K562 (cell line): ENCODE results near the gene FKBP11. TPM values are rescaled to one million over a fixed set of nuclear protein-coding genes. Genes with fewer than 3 reads are reported as not detected.

Source experiments
- ATAC-seq: fragments of 200-7000 bp; cut with Tn5 transposase; 3 replicates; pipeline ENCODE4 v1.9.1; 2020; ENCODE audit warnings: moderate library complexity
- BruUV-seq: library from RNA; stranded (reverse); fragments of 400-500 nt; replicated peaks from 2 replicates; lab custom pipeline; 2021; lab: Mats Ljungman, UMichigan
- CTCF ChIA-PET: fragments of 300-600 bp; formaldehyde crosslinking; extraction: SDS; loops from one replicate; lab custom pipeline; 2021; ENCODE audit warnings: low intra/inter-chr PET ratio; lab: Yijun Ruan, JAX
- POLR2A ChIA-PET: fragments of 300-600, 350-650 bp; sonication (Branson Sonifier 250); formaldehyde crosslinking; extraction: SDS; loops from one replicate; lab custom pipeline; 2021; ENCODE audit warnings: antibody characterized with exemption, inconsistent platforms; lab: Yijun Ruan, JAX
- DNase-seq, 4 experiments: peaks; one replicate each; pipeline versions ENCODE4 v3.0.0 to v3.0.0-alpha.2; 2011 to 2018; ENCODE audit warnings: low spot score in 3 of 4, mixed read lengths in 3 of 4; ENCODE audit errors: extremely low read depth in 1 of 4
- FAIRE-seq: peaks from 2 replicates; lab custom pipeline; 2011; peaks lifted over from hg19 to GRCh38; lab: Jason Lieb, UNC
- H2AFZ ChIP-seq: 2 replicates; pipeline ENCODE4 v1.6.0; 2011; ENCODE audit warnings: low read depth, low read length, control low read depth, inconsistent platforms
- H3K27ac ChIP-seq: fragments of 200-600 bp; 3 replicates; pipeline ENCODE4 v1.8.0; 2011; ENCODE audit warnings: low read depth, mild to moderate bottlenecking, control low read depth, inconsistent platforms, low read length, moderate library complexity, mixed read lengths; ENCODE audit errors: extremely low read depth
- H3K27me3 ChIP-seq, 2 experiments: fragments of 300-600 bp in 1 of 2; 2 replicates in 1 of 2; 3 replicates in 1 of 2; pipeline versions ENCODE4 v1.6.0 to v1.8.0; 2011; ENCODE audit warnings: inconsistent platforms in 2 of 2, low read length in 2 of 2, mild to moderate bottlenecking in 1 of 2, mixed read lengths in 1 of 2, moderate library complexity in 1 of 2; ENCODE audit not compliant: control insufficient read depth in 2 of 2, insufficient read depth in 2 of 2
- H3K36me3 ChIP-seq: fragments of 300-600 bp; 3 replicates; pipeline ENCODE4 v1.8.0; 2011; ENCODE audit warnings: mild to moderate bottlenecking, low read length, inconsistent platforms; ENCODE audit not compliant: control insufficient read depth, insufficient read depth
- H3K4me1 ChIP-seq, 2 experiments: fragments of 200-600 bp in 1 of 2; replicated peaks in 1 of 2; 2 replicates in 1 of 2; 3 replicates in 1 of 2; pipeline versions ENCODE4 v1.5.1 to v1.8.0; 2011; ENCODE audit warnings: inconsistent platforms in 2 of 2, low read length in 2 of 2, mild to moderate bottlenecking in 1 of 2, mixed read lengths in 1 of 2, moderate library complexity in 1 of 2; ENCODE audit not compliant: control insufficient read depth in 2 of 2, insufficient read depth in 2 of 2
- H3K4me2 ChIP-seq: 2 replicates; pipeline ENCODE4 v1.6.1; 2011; ENCODE audit warnings: low read length, control low read depth, inconsistent platforms, mixed read lengths; ENCODE audit not compliant: insufficient read depth
- H3K4me3 ChIP-seq: fragments of 200-600 bp; sonication (generic), shearing (Covaris generic); 2 replicates; pipeline ENCODE4 v1.5.1; 2016; ENCODE audit warnings: control low read depth, inconsistent platforms
- H3K79me2 ChIP-seq: fragments of 200-600 bp; 3 replicates; pipeline ENCODE4 v1.8.0; 2011; ENCODE audit warnings: low read length, inconsistent platforms; ENCODE audit not compliant: control insufficient read depth, insufficient read depth
- H3K9ac ChIP-seq, 2 experiments: 2 replicates each; pipeline versions ENCODE4 v1.6.0 to v1.6.1; 2011; ENCODE audit warnings: low read depth in 2 of 2, low read length in 2 of 2, control low read depth in 1 of 2, inconsistent platforms in 1 of 2, mild to moderate bottlenecking in 1 of 2, mixed read lengths in 1 of 2; ENCODE audit not compliant: insufficient read depth in 1 of 2
- H3K9me1 ChIP-seq: one replicate; pipeline ENCODE4 v1.6.0; 2011; ENCODE audit warnings: inconsistent platforms, mild to moderate bottlenecking, low read length, moderate library complexity; ENCODE audit not compliant: control insufficient read depth, insufficient read depth
- H3K9me3 ChIP-seq: replicated peaks from 2 replicates; pipeline ENCODE4 v1.5.1; 2011; ENCODE audit warnings: low read depth, low read length, inconsistent platforms; ENCODE audit not compliant: control insufficient read depth, insufficient read depth
- H4K20me1 ChIP-seq: replicated peaks from 2 replicates; pipeline ENCODE4 v1.6.1; 2011; ENCODE audit warnings: low read length, inconsistent platforms, mixed read lengths; ENCODE audit not compliant: control insufficient read depth, insufficient read depth
- CTCF ChIP-seq, 3 experiments: IDR thresholded peaks in 2 of 3; conservative IDR thresholded peaks in 1 of 3; 2 replicates each; pipeline ENCODE4 v1.5.1; 2011 to 2012; ENCODE audit warnings: low read length in 3 of 3, mild to moderate bottlenecking in 3 of 3, control low read depth in 2 of 3, improper control_type of control experiment in 1 of 3, inconsistent platforms in 1 of 3, low read depth in 1 of 3, mixed read lengths in 1 of 3, moderate library complexity in 1 of 3; ENCODE audit not compliant: insufficient read depth in 2 of 3
- ETV1 ChIP-seq: fragments of 450-650 bp; conservative IDR thresholded peaks from 2 replicates; pipeline ENCODE4 v1.6.1; 2016; ENCODE audit warnings: missing genetic modification characterization, control low read depth, low read depth, missing compliant biosample characterization
- UBTF ChIP-seq, 2 experiments: IDR thresholded peaks; 2 replicates each; pipeline ENCODE4 v1.6.1; 2012; ENCODE audit warnings: improper control_type of control experiment in 2 of 2, low read depth in 2 of 2, low read length in 2 of 2, borderline replicate concordance in 1 of 2
- WGBS: fragments of 100-300 bp; shearing (Covaris generic); methylation state at CpG from one replicate; pipeline ENCODE4 v1.1.6; 2016; ENCODE audit warnings: low coverage, mixed read lengths; ENCODE audit not compliant: insufficient coverage; ENCODE audit errors: missing lambda C conversion rate; 5-methylcytosine and 5-hydroxymethylcytosine counted together
- in situ Hi-C: fragments of 300-500 bp; cut with MboI; formaldehyde crosslinking; loops from 4 replicates; pipeline ENCODE4 v1.15.0; 2018; ENCODE audit warnings: inconsistent platforms, mixed read lengths
- intact Hi-C: fragments of 100-400 bp; cut with micrococcal nuclease; formaldehyde crosslinking; loops from 2 replicates; pipeline ENCODE4 v1.14.2; 2022
- polyA plus RNA-seq, 8 experiments: library from polyadenylated mRNA; depleted of rRNA in 4 of 8; stranded (reverse) in 5 of 8; unstranded in 3 of 8; fragments of >200 nt; fragmentation: Nextera tagmentation in 2 of 8; fragmentation: Illumina TruSeq in 1 of 8; extraction: Ambion mirVana in 2 of 8; extraction: Trizol in 1 of 8; gene quantifications; 2 replicates each; pipeline versions ENCODE4 v1.2.1 to v1.2.3, GENCODE V29; 2011 to 2014; ENCODE audit warnings: inconsistent platforms in 1 of 8, missing spikeins in 1 of 8
- total RNA-seq, 7 experiments: library from RNA; depleted of rRNA in 6 of 7; stranded (reverse); fragments of >200 nt in 6 of 7; fragmentation: Illumina TruSeq in 2 of 7; extraction: Trizol in 2 of 7; gene quantifications; 2 replicates each; pipeline versions ENCODE4 v1.2.1 to v1.2.3, GENCODE V29; 2011 to 2021; ENCODE audit warnings: low replicate concordance in 1 of 7

The FKBP11 gene
- total and polyA plus RNA-seq, 9 of the 15 experiments (the other 6 are each of a cell fraction or from before 2014, with no cell fraction given): 1.6 to 8.2 (median 5.8) TPM

GRCh38 chr12:48972213-48972951 is 47.1 kb upstream of the FKBP11 start:
- FAIRE-seq (no peak), DNase-seq (no peak), ATAC-seq (no peak)
- H3K27me3 ChIP-seq: peaks cover 0 to 5% of the 10 kb centered on the region in 2 experiments; a peak in 1 of 5 replicates
- no TSS peak for BruUV-seq
- ChIA-PET POLR2A (interaction anchor here (0.6 to 0.7 kb wide), 3 partner anchors 10 to 68 kb away, joined by 3 read pairs; a partner anchor contains a TSS), CTCF (interaction anchor here (0.5 kb wide), 1 partner anchor 39 kb away, joined by 4 read pairs; no protein-coding TSS in a partner anchor)
- H3K9me1 ChIP-seq: no peaks in the 10 kb centered on the region
- peak; percentile 6 to 29 (median 24); a peak in 2 of 6 replicates for TF ChIP-seq CTCF (IDR thresholded peaks at IDR 0.05 in 2 of 3, conservative IDR thresholded peaks at IDR 0.05 in 1 of 3; ENCODE audit: insufficient read depth in 2 of 3, low read depth in 1 of 3, low read length in 3 of 3)
- no peak for TF ChIP-seq UBTF (IDR thresholded peaks at IDR 0.05; ENCODE audit: borderline replicate concordance in 1 of 2, low read depth in 2 of 2, low read length in 2 of 2)
- no peak for TF ChIP-seq ETV1
- 48% methylated on average over 22 of the region's 23 CpGs for WGBS
- no peaks in the 10 kb centered on the region for H3K36me3 ChIP-seq
- H3K4me1 ChIP-seq: peaks cover 10 to 45% of the 10 kb centered on the region in 2 experiments; a peak in 4 of 5 replicates
- H2AFZ ChIP-seq: peak overlapping the region; percentile 93; the same call in 1 of the 2 replicates
- H3K79me2 ChIP-seq: no peaks in the 10 kb centered on the region
- in situ Hi-C loops (no loop called here), intact Hi-C loops (loop anchor here (10.0 kb wide), 1 partner anchor 372 kb away; the partner anchor contains the start of gene DNAJC22)
- no peak overlapping the region for H3K9ac ChIP-seq
- H3K4me3 ChIP-seq: no peak overlapping the region
- no peak overlapping the region; the same call in 2 of the 3 replicates for H3K27ac ChIP-seq
- no peaks in the 10 kb centered on the region for H3K9me3 ChIP-seq
- no peaks in the 10 kb centered on the region; the same call in 1 of the 2 replicates for H4K20me1 ChIP-seq
- 0 out of 2 replicates have a peak overlapping the region, but pooled peaks have one; percentile 83 for H3K4me2 ChIP-seq
